ENCODE data around the gene SCART1.

SCART1 gene

DNA sequence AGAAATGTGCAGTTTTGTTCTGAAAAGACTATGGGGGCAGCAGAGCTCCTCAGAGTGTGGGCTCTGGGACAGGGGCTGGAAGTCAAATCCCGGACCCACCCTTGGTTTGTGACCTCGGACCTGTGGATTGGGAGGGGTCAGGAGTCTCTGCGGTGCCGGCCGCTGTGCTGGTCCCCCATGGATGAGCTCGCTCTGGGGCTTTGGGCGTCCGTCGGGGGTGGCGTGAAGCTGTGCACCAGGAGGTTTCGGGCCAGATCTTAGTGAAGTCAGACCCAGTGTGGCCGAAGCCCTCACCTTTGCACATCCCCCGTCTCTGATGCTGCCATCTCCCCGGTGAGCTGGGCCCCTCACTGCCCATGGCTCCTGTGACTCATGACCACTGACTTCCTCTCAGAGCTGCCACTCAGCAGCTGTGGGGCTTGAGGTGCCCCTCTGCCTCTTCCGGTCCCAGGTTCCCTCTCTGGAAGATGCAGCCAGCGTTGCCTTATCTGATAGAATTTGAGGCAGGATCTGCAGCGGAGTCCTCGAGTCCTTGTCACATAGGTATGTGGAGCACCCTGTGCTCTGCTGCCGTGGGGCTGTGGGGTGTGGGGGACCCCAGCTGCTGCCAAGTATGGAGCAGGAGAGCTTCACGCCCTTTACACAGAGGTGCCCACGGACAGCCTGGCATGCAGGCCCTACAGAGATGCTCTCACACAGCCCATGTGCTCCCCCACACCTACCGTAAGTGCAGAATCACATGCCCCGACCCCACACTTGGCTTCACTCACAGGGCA is 11.4 kb upstream of the SCART1 start:
- H3K9me3 Mint-ChIP-seq = peaks cover 5% of the 10 kb centered on the region
- H3K4me3 Mint-ChIP-seq = no peak overlapping the region
- DNase-seq (ENCODE audit: low spot score in 2 of 2) (peak in 1 of 2 donors; percentile 8), ATAC-seq (ENCODE audit: low read depth) (no peak)
- H3K27me3 Mint-ChIP-seq = peaks cover 4% of the 10 kb centered on the region
- peaks cover 9% of the 10 kb centered on the region for H3K4me1 Mint-ChIP-seq
- H3K27ac Mint-ChIP-seq = no peak overlapping the region
- H3K36me3 Mint-ChIP-seq = peaks cover 17% of the 10 kb centered on the region

GRCh38 chr10:133442967-133443924 is 10.5 kb upstream of the SCART1 start:
- Mint-ChIP-seq H3K27me3 (peaks cover 4% of the 10 kb centered on the region), H3K36me3 (peaks cover 23% of the 10 kb centered on the region), H3K4me3 (no peak overlapping the region), H3K4me1 (peaks cover 6% of the 10 kb centered on the region), H3K27ac (no peak overlapping the region), H3K9me3 (peaks cover 12% of the 10 kb centered on the region)
- ATAC-seq (ENCODE audit: low read depth) (no peak), DNase-seq (ENCODE audit: low spot score in 2 of 2) (peak in 1 of 2 donors; percentile 7)

GRCh38 chr10:133444342-133445267 is 9.1 kb upstream of the SCART1 start:
- H3K4me1 Mint-ChIP-seq = peaks cover 2% of the 10 kb centered on the region
- peaks cover 25% of the 10 kb centered on the region for H3K36me3 Mint-ChIP-seq
- no peak overlapping the region for H3K4me3 Mint-ChIP-seq
- peaks cover 16% of the 10 kb centered on the region for H3K9me3 Mint-ChIP-seq
- ATAC-seq (ENCODE audit: low read depth) (no peak), DNase-seq (ENCODE audit: low spot score in 2 of 2) (no peak)
- no peak overlapping the region for H3K27ac Mint-ChIP-seq
- peaks cover 6% of the 10 kb centered on the region for H3K27me3 Mint-ChIP-seq

DNA sequence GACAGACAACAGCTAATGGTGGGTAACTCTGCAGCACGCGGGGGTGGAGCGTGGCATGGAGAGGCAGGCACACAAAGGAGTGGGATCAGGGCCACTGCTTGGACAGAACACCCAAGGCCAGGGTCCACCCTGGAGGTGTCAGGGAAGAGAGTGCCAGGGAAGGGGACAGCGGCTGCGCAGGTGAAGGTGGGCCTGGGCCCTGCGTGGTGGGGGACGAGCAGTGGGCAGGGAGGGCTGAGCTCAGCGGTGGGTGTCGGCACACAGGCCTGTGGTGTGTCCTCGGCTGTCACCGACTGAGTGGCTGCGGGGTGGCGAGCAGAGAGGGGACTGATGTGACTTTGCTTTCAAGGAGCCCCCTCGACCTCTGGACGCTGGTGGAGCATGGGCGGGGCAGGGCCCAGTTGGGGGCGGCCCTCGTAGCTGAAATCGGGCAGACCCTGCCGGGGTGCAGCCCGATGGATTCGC is 8.4 kb upstream of the SCART1 start:
- ATAC-seq (ENCODE audit: low read depth) (no peak), DNase-seq (ENCODE audit: low spot score in 2 of 2) (no peak)
- H3K4me3 Mint-ChIP-seq = no peak overlapping the region
- H3K9me3 Mint-ChIP-seq = peaks cover 16% of the 10 kb centered on the region
- peaks cover 25% of the 10 kb centered on the region for H3K36me3 Mint-ChIP-seq
- H3K4me1 Mint-ChIP-seq = peaks cover 2% of the 10 kb centered on the region
- H3K27me3 Mint-ChIP-seq = peaks cover 6% of the 10 kb centered on the region
- H3K27ac Mint-ChIP-seq = no peak overlapping the region

GRCh38 chr10:133445751-133446708 is 7.7 kb upstream of the SCART1 start:
- Mint-ChIP-seq H3K9me3 (peaks cover 16% of the 10 kb centered on the region), H3K36me3 (peaks cover 25% of the 10 kb centered on the region), H3K27me3 (peaks cover 6% of the 10 kb centered on the region), H3K27ac (no peak overlapping the region), H3K4me3 (no peak overlapping the region), H3K4me1 (peaks cover 2% of the 10 kb centered on the region)
- no peak for ATAC-seq (ENCODE audit: low read depth)
- DNase-seq (ENCODE audit: low spot score in 2 of 2) = no peak

- ATAC-seq (ENCODE audit: low read depth) = no peak
- Mint-ChIP-seq H3K27me3 (peaks cover 6% of the 10 kb centered on the region), H3K27ac (no peak overlapping the region), H3K9me3 (peaks cover 16% of the 10 kb centered on the region), H3K36me3 (peaks cover 25% of the 10 kb centered on the region), H3K4me1 (peaks cover 2% of the 10 kb centered on the region), H3K4me3 (no peak overlapping the region)
- no peak for DNase-seq (ENCODE audit: low spot score in 2 of 2)
These were observed 6.8 kb upstream of the SCART1 start for GRCh38 chr10:133446979-133447378.

GRCh38 chr10:133448120-133448519 is 5.6 kb upstream of the SCART1 start:
- H3K36me3 Mint-ChIP-seq = peaks cover 25% of the 10 kb centered on the region
- H3K27me3 Mint-ChIP-seq = peaks cover 6% of the 10 kb centered on the region
- ATAC-seq (ENCODE audit: low read depth) = no peak
- DNase-seq (ENCODE audit: low spot score in 2 of 2) = no peak
- no peaks in the 10 kb centered on the region for H3K4me1 Mint-ChIP-seq
- H3K27ac Mint-ChIP-seq = no peak overlapping the region
- peaks cover 16% of the 10 kb centered on the region for H3K9me3 Mint-ChIP-seq
- H3K4me3 Mint-ChIP-seq = no peak overlapping the region

- ATAC-seq (ENCODE audit: low read depth) = no peak
- peaks cover 2% of the 10 kb centered on the region for H3K27me3 Mint-ChIP-seq
These were observed 2.4 kb upstream of the SCART1 start for GRCh38 chr10:133451346-133451745.

DNA sequence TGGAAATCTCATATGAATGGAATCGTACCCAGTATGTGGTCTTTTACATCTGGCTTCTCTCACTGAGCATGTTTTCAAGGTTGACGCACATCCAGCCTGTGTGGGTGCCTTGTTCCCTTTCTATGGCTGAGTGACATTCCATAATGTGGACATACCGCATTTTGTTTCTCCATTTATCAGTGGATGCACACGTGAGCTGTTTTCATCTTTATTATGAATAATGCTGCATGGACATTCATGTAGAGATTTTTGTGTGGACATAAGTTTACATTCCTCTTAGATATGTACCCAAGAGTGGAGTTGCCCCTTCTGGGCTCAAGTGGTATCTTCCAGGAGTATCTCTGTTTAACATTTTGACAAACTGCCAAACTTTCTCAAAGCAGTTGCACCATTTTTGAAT is 1.3 kb upstream of the SCART1 start:
- ATAC-seq (ENCODE audit: low read depth) (no peak), DNase-seq (ENCODE audit: low spot score in 2 of 2) (no peak)
- no peak overlapping the region for H3K4me3 Mint-ChIP-seq
- H3K4me1 Mint-ChIP-seq = peaks cover 2% of the 10 kb centered on the region
- peaks cover 11% of the 10 kb centered on the region for H3K36me3 Mint-ChIP-seq
- H3K9me3 Mint-ChIP-seq = peaks cover 11% of the 10 kb centered on the region
- peaks cover 2% of the 10 kb centered on the region for H3K27me3 Mint-ChIP-seq
- no peak overlapping the region for H3K27ac Mint-ChIP-seq

More at GRCh38 chr10:133451346-133451745, 2.4 kb upstream of the SCART1 start:
- no peak for DNase-seq (ENCODE audit: low spot score in 2 of 2)
- peaks cover 2% of the 10 kb centered on the region for H3K4me1 Mint-ChIP-seq
- no peak overlapping the region for H3K27ac Mint-ChIP-seq
- peaks cover 18% of the 10 kb centered on the region for H3K36me3 Mint-ChIP-seq
- no peak overlapping the region for H3K4me3 Mint-ChIP-seq
- peaks cover 16% of the 10 kb centered on the region for H3K9me3 Mint-ChIP-seq

DNA sequence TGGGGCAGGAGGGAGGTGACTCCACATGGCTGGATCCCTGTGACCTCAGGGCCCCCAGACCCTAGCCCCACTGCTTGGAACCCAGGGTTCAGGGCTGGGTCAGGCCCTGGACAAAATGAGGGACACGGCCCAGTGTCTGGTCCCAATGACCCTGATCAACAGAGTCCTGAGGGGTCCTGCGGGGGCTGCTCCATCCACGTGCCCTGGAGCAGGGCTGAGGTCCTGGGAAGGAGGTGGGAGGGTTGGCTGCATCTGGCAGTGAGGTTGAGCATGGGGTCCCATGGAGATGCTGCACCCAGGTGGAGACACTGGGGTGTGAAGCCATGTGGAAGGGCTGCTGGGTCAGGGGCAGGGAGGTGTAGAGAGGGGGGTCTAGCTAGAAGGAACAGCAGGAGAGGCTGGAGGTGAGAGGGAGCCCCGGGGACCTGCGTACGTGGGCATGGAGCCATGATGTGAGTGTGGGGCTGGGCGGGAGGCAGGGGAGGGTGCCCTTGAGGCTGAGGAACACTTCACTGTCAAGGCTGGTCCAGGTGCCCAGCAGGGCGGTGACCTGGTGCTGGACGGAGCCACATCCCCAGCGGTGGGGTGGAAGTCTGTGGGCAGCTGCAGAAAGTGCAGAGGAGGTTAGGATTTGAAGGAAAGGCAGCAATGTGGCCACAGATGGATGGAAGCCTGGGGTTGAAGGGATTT is 604 bp downstream of the SCART1 start:
- H3K27ac Mint-ChIP-seq = no peak overlapping the region
- H3K4me1 Mint-ChIP-seq = peaks cover 2% of the 10 kb centered on the region

GRCh38 chr10:133455196-133455595 is 1.5 kb downstream of the SCART1 start:
- Mint-ChIP-seq H3K4me1 (peaks cover 2% of the 10 kb centered on the region), H3K9me3 (no peaks in the 10 kb centered on the region), H3K4me3 (no peak overlapping the region), H3K36me3 (peaks cover 1% of the 10 kb centered on the region), H3K27me3 (no peaks in the 10 kb centered on the region), H3K27ac (no peak overlapping the region)
- no peak for DNase-seq (ENCODE audit: low spot score in 2 of 2)
- ATAC-seq (ENCODE audit: low read depth) = no peak

More for the DNA sequence above, 604 bp downstream of the SCART1 start:
- peaks cover 3% of the 10 kb centered on the region for H3K36me3 Mint-ChIP-seq
- DNase-seq (ENCODE audit: low spot score in 2 of 2) (no peak), ATAC-seq (ENCODE audit: low read depth) (no peak)
- no peak overlapping the region for H3K4me3 Mint-ChIP-seq
- peaks cover 2% of the 10 kb centered on the region for H3K9me3 Mint-ChIP-seq
- peaks cover 2% of the 10 kb centered on the region for H3K27me3 Mint-ChIP-seq

GRCh38 chr10:133455611-133456031 is 1.9 kb downstream of the SCART1 start:
- H3K27ac Mint-ChIP-seq = no peak overlapping the region
- H3K9me3 Mint-ChIP-seq = no peaks in the 10 kb centered on the region
- H3K4me1 Mint-ChIP-seq = peaks cover 2% of the 10 kb centered on the region
- DNase-seq (ENCODE audit: low spot score in 2 of 2) (no peak), ATAC-seq (ENCODE audit: low read depth) (no peak)
- peaks cover 1% of the 10 kb centered on the region for H3K36me3 Mint-ChIP-seq
- H3K27me3 Mint-ChIP-seq = no peaks in the 10 kb centered on the region
- H3K4me3 Mint-ChIP-seq = no peak overlapping the region

Measured in memory B cell (primary cell).